BLaER1 treated with 17β-estradiol and CSF1 and Interleukin-3, amounts not matched to agents 10 nM and 100 nM (cell line): ENCODE data around the gene NGFR.

Experiments
- H3K27ac ChIP-seq, 11 experiments: shearing (Covaris generic); formaldehyde crosslinking; 2 replicates each; pipeline ENCODE4 v1.8.1; 2022
- H3K27me3 ChIP-seq, 11 experiments: shearing (Covaris generic); formaldehyde crosslinking; 2 replicates each; pipeline ENCODE4 v1.8.1; 2022
- H3K36me3 ChIP-seq, 11 experiments: shearing (Covaris generic); formaldehyde crosslinking; 2 replicates each; pipeline ENCODE4 v1.8.1; 2022
- H3K4me1 ChIP-seq, 10 experiments: shearing (Covaris generic); formaldehyde crosslinking; 2 replicates each; pipeline ENCODE4 v1.8.1; 2022
- H3K4me2 ChIP-seq, 11 experiments: shearing (Covaris generic); formaldehyde crosslinking; 2 replicates each; pipeline ENCODE4 v1.8.1; 2022
- H3K4me3 ChIP-seq, 10 experiments: shearing (Covaris generic); formaldehyde crosslinking; 2 replicates each; pipeline ENCODE4 v1.8.1; 2022
- H3K9ac ChIP-seq, 11 experiments: shearing (Covaris generic); formaldehyde crosslinking; 2 replicates each; pipeline ENCODE4 v1.8.1; 2022
- H3K9me3 ChIP-seq, 11 experiments: shearing (Covaris generic); formaldehyde crosslinking; replicated peaks in 1 of 11; 2 replicates each; pipeline ENCODE4 v1.8.1; 2022
- H4K20me1 ChIP-seq, 11 experiments: shearing (Covaris generic); formaldehyde crosslinking; 2 replicates each; pipeline ENCODE4 v1.8.1; 2022
- Cebpa-rat ChIP-seq, 11 experiments: shearing (Covaris generic); IDR thresholded peaks; 2 replicates each; pipeline ENCODE4 v1.8.1; 2022

NGFR gene

GRCh38 chr17:49466436-49466835, 28.7 kb upstream of the NGFR start:
- H3K4me3 ChIP-seq = no peak overlapping the region
- peaks cover 5 to 14% (median 10%) of the 10 kb centered on the region in 11 experiments; a peak in 19 of 22 replicates for H3K9me3 ChIP-seq
- H4K20me1 ChIP-seq = no peaks in the 10 kb centered on the region
- H3K27me3 ChIP-seq = no peaks in the 10 kb centered on the region
- H3K4me2 ChIP-seq = no peak overlapping the region
- no peak overlapping the region for H3K27ac ChIP-seq
- H3K9ac ChIP-seq = no peak overlapping the region
- H3K36me3 ChIP-seq = no peaks in the 10 kb centered on the region
- no peak for TF ChIP-seq Cebpa-rat (IDR thresholded peaks at IDR 0.05)
- peaks cover 0 to 5% (median 4%) of the 10 kb centered on the region in 10 experiments; a peak in 13 of 20 replicates for H3K4me1 ChIP-seq

- Histone ChIP-seq H3K4me3 (no peak overlapping the region), H3K9me3 (peaks cover 5 to 14% (median 10%) of the 10 kb centered on the region in 11 experiments; a peak in 19 of 22 replicates), H3K4me2 (no peak overlapping the region), H3K4me1 (peaks cover 0 to 1% (median 0%) of the 10 kb centered on the region in 10 experiments; a peak in 7 of 20 replicates), H3K27me3 (no peaks in the 10 kb centered on the region), H4K20me1 (no peaks in the 10 kb centered on the region), H3K27ac (no peak overlapping the region), H3K36me3 (no peaks in the 10 kb centered on the region), H3K9ac (no peak overlapping the region)
- no peak for TF ChIP-seq Cebpa-rat (IDR thresholded peaks at IDR 0.05)
Measured at GRCh38 chr17:49467175-49467574, 27.9 kb upstream of the NGFR start.

- peaks cover 3 to 7% (median 4%) of the 10 kb centered on the region in 11 experiments; a peak in 18 of 22 replicates for H3K9me3 ChIP-seq
- H3K27me3 ChIP-seq = no peaks in the 10 kb centered on the region
- no peak overlapping the region for H3K9ac ChIP-seq
- no peak overlapping the region for H3K4me3 ChIP-seq
- H3K4me1 ChIP-seq = peaks cover 0 to 10% (median 8%) of the 10 kb centered on the region in 10 experiments; a peak in 15 of 20 replicates
- no peaks in the 10 kb centered on the region for H3K36me3 ChIP-seq
- 0 out of 22 replicates have a peak overlapping the region, but pooled peaks of 1 of the 11 experiments have one; percentile 1 for H3K4me2 ChIP-seq
- H3K27ac ChIP-seq = no peak overlapping the region
- H4K20me1 ChIP-seq = no peaks in the 10 kb centered on the region
- TF ChIP-seq Cebpa-rat (IDR thresholded peaks at IDR 0.05) = no peak
Measured at GRCh38 chr17:49468811-49469385, 26.2 kb upstream of the NGFR start.

GRCh38 chr17:49469831-49470810, 25.0 kb upstream of the NGFR start:
- peaks cover 0 to 10% (median 8%) of the 10 kb centered on the region in 10 experiments; a peak in 15 of 20 replicates for H3K4me1 ChIP-seq
- H4K20me1 ChIP-seq = no peaks in the 10 kb centered on the region
- H3K27ac ChIP-seq = no peak overlapping the region
- H3K9me3 ChIP-seq = peaks cover 0 to 10% (median 6%) of the 10 kb centered on the region in 11 experiments; a peak in 16 of 22 replicates
- no peak overlapping the region for H3K9ac ChIP-seq
- no peaks in the 10 kb centered on the region for H3K36me3 ChIP-seq
- TF ChIP-seq Cebpa-rat (IDR thresholded peaks at IDR 0.05) = no peak
- no peak overlapping the region for H3K4me3 ChIP-seq
- no peaks in the 10 kb centered on the region for H3K27me3 ChIP-seq
- no peak overlapping the region for H3K4me2 ChIP-seq

- no peak overlapping the region for H3K4me3 ChIP-seq
Measured at GRCh38 chr17:49471089-49471683, 23.9 kb upstream of the NGFR start.

GRCh38 chr17:49471769-49472168, 23.3 kb upstream of the NGFR start:
- no peaks in the 10 kb centered on the region for H3K27me3 ChIP-seq

More at GRCh38 chr17:49471089-49471683, 23.9 kb upstream of the NGFR start:
- no peaks in the 10 kb centered on the region for H3K36me3 ChIP-seq
- no peak for TF ChIP-seq Cebpa-rat (IDR thresholded peaks at IDR 0.05)
- no peak overlapping the region for H3K4me2 ChIP-seq
- no peak overlapping the region for H3K9ac ChIP-seq
- H3K27me3 ChIP-seq = no peaks in the 10 kb centered on the region
- peaks cover 0 to 10% (median 8%) of the 10 kb centered on the region in 10 experiments; a peak in 15 of 20 replicates for H3K4me1 ChIP-seq
- peaks cover 0 to 19% (median 13%) of the 10 kb centered on the region in 11 experiments; a peak in 19 of 22 replicates for H3K9me3 ChIP-seq
- no peaks in the 10 kb centered on the region for H4K20me1 ChIP-seq
- H3K27ac ChIP-seq = no peak overlapping the region

GRCh38 chr17:49472527-49472926, 22.6 kb upstream of the NGFR start:
- no peak for TF ChIP-seq Cebpa-rat (IDR thresholded peaks at IDR 0.05)
- H3K27me3 ChIP-seq = no peaks in the 10 kb centered on the region
- no peaks in the 10 kb centered on the region for H4K20me1 ChIP-seq
- H3K9ac ChIP-seq = no peak overlapping the region
- no peaks in the 10 kb centered on the region for H3K36me3 ChIP-seq
- H3K4me3 ChIP-seq = no peak overlapping the region
- peak overlapping the region in 9 of 11 experiments; percentile 28 to 52 (median 44); a peak in 15 of 22 replicates for H3K4me2 ChIP-seq
- H3K9me3 ChIP-seq = peaks cover 0 to 19% (median 13%) of the 10 kb centered on the region in 11 experiments; a peak in 19 of 22 replicates
- no peak overlapping the region for H3K27ac ChIP-seq
- peaks cover 0 to 10% (median 8%) of the 10 kb centered on the region in 10 experiments; a peak in 15 of 20 replicates for H3K4me1 ChIP-seq

More at GRCh38 chr17:49471769-49472168, 23.3 kb upstream of the NGFR start:
- Histone ChIP-seq H3K9ac (no peak overlapping the region), H3K4me2 (no peak overlapping the region; a peak in 1 of 22 replicates), H3K27ac (no peak overlapping the region), H3K4me1 (peaks cover 0 to 10% (median 8%) of the 10 kb centered on the region in 10 experiments; a peak in 15 of 20 replicates), H3K4me3 (no peak overlapping the region), H4K20me1 (no peaks in the 10 kb centered on the region), H3K9me3 (peaks cover 0 to 19% (median 13%) of the 10 kb centered on the region in 11 experiments; a peak in 19 of 22 replicates), H3K36me3 (no peaks in the 10 kb centered on the region)
- no peak for TF ChIP-seq Cebpa-rat (IDR thresholded peaks at IDR 0.05)

GRCh38 chr17:49473900-49474751, 21.0 kb upstream of the NGFR start:
- Histone ChIP-seq H3K9ac (no peak overlapping the region), H3K9me3 (peaks cover 0 to 19% (median 13%) of the 10 kb centered on the region in 11 experiments; a peak in 19 of 22 replicates), H3K4me3 (no peak overlapping the region), H4K20me1 (no peaks in the 10 kb centered on the region), H3K4me1 (peaks cover 0 to 10% (median 8%) of the 10 kb centered on the region in 10 experiments; a peak in 15 of 20 replicates), H3K4me2 (no peak overlapping the region), H3K27ac (no peak overlapping the region), H3K27me3 (no peaks in the 10 kb centered on the region), H3K36me3 (no peaks in the 10 kb centered on the region)
- TF ChIP-seq Cebpa-rat (IDR thresholded peaks at IDR 0.05) = no peak
